Prostate gland (tissue), 2 donors: ENCODE data around the gene OLFM1. TPM values are rescaled to one million over a fixed set of nuclear protein-coding genes. Genes with fewer than 3 reads are reported as not detected.

Experiments
- DNase-seq: peaks from one replicate; pipeline ENCODE4 v3.0.0-alpha.2; 2019; ENCODE audit warnings: low spot score
- H3K27ac ChIP-seq, 2 donors: fragments of 200-600 bp; sonication (generic); 2 replicates each; pipeline ENCODE4 v1.5.1; 2017 to 2019
- H3K27me3 ChIP-seq: fragments of 200-600 bp; sonication (generic); replicated peaks from 2 replicates; pipeline ENCODE4 v1.5.1; 2019; ENCODE audit not compliant: insufficient read depth
- H3K36me3 ChIP-seq, 2 donors: fragments of 200-600 bp; sonication (generic); 1 replicate in 1 of 2; 2 replicates in 1 of 2; pipeline versions ENCODE4 v1.5.1 to v1.8.1; 2017 to 2019
- H3K4me1 ChIP-seq: fragments of 200-600 bp; sonication (generic); replicated peaks from 2 replicates; pipeline ENCODE4 v1.5.1; 2019
- H3K4me3 ChIP-seq, 2 donors: fragments of 200-600 bp; sonication (generic); 2 replicates each; pipeline ENCODE4 v1.5.1; 2017 to 2019
- H3K9me3 ChIP-seq: fragments of 200-600 bp; sonication (generic); 2 replicates; pipeline ENCODE4 v1.5.1; 2017
- POLR2A ChIP-seq: fragments of 450-650 bp; IDR thresholded peaks from one replicate; pipeline ENCODE4 v1.6.1; 2016; ENCODE audit warnings: antibody characterized with exemption, mild to moderate bottlenecking
- POLR2AphosphoS5 ChIP-seq: sonication (generic); formaldehyde crosslinking; IDR thresholded peaks from one replicate; pipeline ENCODE4 v1.6.1; 2017; ENCODE audit warnings: antibody characterized with exemption
- WGBS: methylation state at CpG from one replicate; pipeline ENCODE4 v1.1.5; 2018; 5-methylcytosine and 5-hydroxymethylcytosine counted together
- intact Hi-C: fragments of 100-400 bp; cut with DNase I; formaldehyde crosslinking; loops from one replicate; pipeline ENCODE4 v1.14.2; 2022
- total RNA-seq, 2 donors: library from RNA; depleted of rRNA; stranded (reverse); fragments of >200 nt; gene quantifications; one replicate each; pipeline ENCODE4 v1.1.0, GENCODE V29; 2016
- TF ChIP-seq, protein P1 (sequence below), 4 experiments: fragments of 200-600 bp in 2 of 4; fragments of 450-650 bp in 2 of 4; sonication (generic) in 2 of 4; IDR thresholded peaks; 1 replicate in 3 of 4; 2 replicates in 1 of 4; pipeline ENCODE4 v1.5.1; 2016 to 2019; ENCODE audit warnings: antibody characterized with exemption in 4 of 4, mild to moderate bottlenecking in 2 of 4, moderate library complexity in 2 of 4

The OLFM1 gene
- total RNA-seq, 2 donors from 2014 or later: 11.7 to 23.3 TPM

DNA sequence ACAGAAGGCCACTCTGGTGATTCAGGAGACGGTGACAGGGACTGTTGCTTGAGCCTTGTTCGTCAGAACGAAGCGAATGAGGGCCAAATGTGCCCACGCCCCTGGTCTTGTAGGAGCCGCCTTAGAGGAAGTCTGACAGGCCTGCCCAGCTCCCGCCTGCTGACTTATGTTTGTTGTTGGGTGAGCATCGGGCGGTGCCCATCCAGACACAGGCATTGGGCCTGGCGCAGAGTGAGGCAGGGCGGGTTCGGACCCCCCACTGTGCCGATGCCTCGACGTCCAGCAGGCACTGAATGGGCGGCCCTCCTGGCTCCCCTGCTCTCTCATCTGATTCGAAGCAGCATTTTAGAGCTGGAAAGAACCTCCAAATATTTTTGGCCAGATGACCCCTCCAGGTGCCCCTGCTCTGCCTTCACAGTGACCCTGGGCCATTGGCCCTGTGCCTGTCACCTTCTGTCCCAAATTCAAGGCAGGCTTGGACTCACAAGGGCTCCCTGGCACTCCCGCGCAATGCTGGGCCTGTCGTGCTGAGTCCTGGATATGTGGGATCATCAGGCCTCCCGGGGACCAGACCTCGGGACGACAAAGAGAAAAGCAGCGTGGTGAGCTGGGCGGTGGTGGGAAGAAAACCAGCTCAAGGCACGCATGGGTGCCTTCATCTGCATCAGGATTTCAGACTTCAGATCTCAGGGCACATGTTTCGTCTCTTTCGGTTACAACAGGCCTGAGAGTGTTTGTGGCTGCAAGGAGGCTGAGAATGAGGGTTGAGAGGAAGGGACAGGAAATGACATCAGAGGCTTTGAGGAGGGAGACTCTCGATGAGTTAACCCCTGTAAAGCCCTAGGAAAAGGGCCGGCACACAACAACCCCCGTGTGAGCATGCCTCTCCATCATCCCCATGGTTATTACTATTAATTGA lies 37.1 kb upstream of the OLFM1 start:
- no peak overlapping the region for H3K4me3 ChIP-seq
- intact Hi-C loops: no loop called here
- 81% methylated on average over 31 of the region's 31 CpGs for WGBS
- H3K36me3 ChIP-seq: no peaks in the 10 kb centered on the region
- H3K27me3 ChIP-seq: no peaks in the 10 kb centered on the region
- H3K4me1 ChIP-seq: no peaks in the 10 kb centered on the region
- no peak overlapping the region for H3K27ac ChIP-seq
- DNase-seq: no peak
- no peak for TF ChIP-seq POLR2AphosphoS5
- TF ChIP-seq, protein P1, sequence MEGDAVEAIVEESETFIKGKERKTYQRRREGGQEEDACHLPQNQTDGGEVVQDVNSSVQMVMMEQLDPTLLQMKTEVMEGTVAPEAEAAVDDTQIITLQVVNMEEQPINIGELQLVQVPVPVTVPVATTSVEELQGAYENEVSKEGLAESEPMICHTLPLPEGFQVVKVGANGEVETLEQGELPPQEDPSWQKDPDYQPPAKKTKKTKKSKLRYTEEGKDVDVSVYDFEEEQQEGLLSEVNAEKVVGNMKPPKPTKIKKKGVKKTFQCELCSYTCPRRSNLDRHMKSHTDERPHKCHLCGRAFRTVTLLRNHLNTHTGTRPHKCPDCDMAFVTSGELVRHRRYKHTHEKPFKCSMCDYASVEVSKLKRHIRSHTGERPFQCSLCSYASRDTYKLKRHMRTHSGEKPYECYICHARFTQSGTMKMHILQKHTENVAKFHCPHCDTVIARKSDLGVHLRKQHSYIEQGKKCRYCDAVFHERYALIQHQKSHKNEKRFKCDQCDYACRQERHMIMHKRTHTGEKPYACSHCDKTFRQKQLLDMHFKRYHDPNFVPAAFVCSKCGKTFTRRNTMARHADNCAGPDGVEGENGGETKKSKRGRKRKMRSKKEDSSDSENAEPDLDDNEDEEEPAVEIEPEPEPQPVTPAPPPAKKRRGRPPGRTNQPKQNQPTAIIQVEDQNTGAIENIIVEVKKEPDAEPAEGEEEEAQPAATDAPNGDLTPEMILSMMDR (IDR thresholded peaks at IDR 0.05): no peak
- TF ChIP-seq POLR2A: no peak
- H3K9me3 ChIP-seq: no peaks in the 10 kb centered on the region

DNA sequence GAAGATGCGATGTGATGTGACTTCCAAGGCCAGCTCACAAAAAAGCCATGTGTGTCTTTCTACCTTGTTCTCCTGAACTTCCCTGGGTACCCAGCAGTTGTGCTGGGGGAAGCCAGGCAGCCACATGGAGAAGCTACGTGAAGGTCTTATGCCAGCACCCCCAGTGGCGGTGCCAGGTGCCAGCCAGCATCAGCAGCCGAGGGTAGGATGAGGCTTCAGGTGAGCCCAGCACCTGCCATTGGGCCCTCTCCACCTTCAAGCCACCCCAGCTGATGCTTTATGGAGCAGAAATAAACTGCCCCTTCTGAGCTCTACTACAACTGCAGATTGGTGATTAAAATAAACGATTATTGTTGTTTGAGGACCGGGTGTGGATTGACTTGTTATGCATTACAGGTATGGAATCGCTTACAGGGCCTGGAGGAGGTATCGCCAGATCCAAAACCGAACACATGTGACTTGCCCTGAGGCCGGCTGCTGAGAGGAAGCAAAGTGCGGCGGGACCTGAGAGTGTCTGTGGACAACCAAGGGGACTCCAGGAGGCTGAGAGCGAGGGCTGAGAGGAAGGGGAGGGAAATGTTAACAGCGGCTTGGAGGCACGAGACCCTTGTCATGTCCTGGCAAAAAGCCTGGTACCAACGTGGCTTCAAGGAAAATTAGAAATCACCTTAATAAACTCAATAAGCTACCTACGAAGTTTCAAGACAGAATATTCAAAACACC lies 36.0 kb upstream of the OLFM1 start:
- TF ChIP-seq, protein P1 (IDR thresholded peaks at IDR 0.05): no peak
- TF ChIP-seq POLR2AphosphoS5 (no peak), POLR2A (no peak)

DNA sequence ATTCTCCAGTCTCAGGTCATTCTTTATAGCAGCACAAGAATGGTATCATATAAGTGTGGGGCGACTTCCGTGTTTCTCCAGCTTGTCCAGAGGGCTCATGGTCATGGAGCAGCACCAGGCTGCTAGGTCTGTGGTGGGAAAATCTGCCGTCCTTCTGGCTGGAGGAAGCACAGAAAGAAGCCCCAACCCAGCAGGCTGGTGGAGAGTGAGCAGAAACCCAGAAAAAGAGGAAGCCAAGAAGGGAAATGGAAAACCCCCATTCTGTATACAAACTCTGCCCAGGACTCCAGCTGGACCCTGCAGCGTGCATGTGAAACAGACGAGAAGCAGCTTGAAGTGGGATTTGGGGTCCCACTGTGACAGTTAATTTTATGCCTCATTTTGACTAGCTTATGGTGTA lies 34.3 kb upstream of the OLFM1 start:
- intact Hi-C loops: no loop called here
- H3K36me3 ChIP-seq: no peaks in the 10 kb centered on the region
- no peaks in the 10 kb centered on the region for H3K9me3 ChIP-seq
- no peak overlapping the region for H3K27ac ChIP-seq
- 87% methylated on average over 5 of the region's 5 CpGs for WGBS
- no peaks in the 10 kb centered on the region for H3K27me3 ChIP-seq
- DNase-seq: no peak
- no peaks in the 10 kb centered on the region for H3K4me1 ChIP-seq
- TF ChIP-seq POLR2AphosphoS5 (no peak), POLR2A (no peak)
- TF ChIP-seq, protein P1 (IDR thresholded peaks at IDR 0.05): no peak
- H3K4me3 ChIP-seq: no peak overlapping the region

More for the DNA sequence above, 36.0 kb upstream of the OLFM1 start:
- no peak overlapping the region for H3K27ac ChIP-seq
- no peaks in the 10 kb centered on the region for H3K36me3 ChIP-seq
- WGBS: 88% methylated on average over 17 of the region's 17 CpGs
- H3K27me3 ChIP-seq: no peaks in the 10 kb centered on the region
- intact Hi-C loops: no loop called here
- H3K4me1 ChIP-seq: no peaks in the 10 kb centered on the region
- no peak overlapping the region for H3K4me3 ChIP-seq
- no peak for DNase-seq
- no peaks in the 10 kb centered on the region for H3K9me3 ChIP-seq

DNA sequence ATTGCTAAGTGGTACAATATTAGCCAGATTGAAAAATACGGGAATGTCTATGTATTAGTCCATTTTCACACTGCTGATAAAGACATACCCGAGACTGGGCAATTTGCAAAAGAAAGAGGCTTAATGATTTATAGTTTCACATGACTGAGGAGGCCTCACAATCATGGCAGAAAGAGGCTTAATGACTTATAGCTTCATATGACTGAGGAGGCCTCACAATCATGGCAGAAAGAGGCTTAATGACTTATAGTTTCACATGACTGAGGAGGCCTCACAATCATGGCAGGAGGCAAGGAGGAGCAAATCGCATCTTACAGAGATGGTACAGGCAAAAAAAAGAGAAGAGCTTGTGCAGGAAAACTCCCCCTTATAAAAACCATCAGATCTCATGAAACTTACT lies 32.3 kb upstream of the OLFM1 start:
- Histone ChIP-seq H3K9me3 (no peaks in the 10 kb centered on the region), H3K36me3 (no peaks in the 10 kb centered on the region), H3K27me3 (no peaks in the 10 kb centered on the region), H3K4me3 (no peak overlapping the region), H3K27ac (no peak overlapping the region), H3K4me1 (no peaks in the 10 kb centered on the region)
- 89% methylated on average over 3 of the region's 3 CpGs for WGBS
- intact Hi-C loops: no loop called here
- no peak for TF ChIP-seq POLR2A
- TF ChIP-seq POLR2AphosphoS5: no peak
- TF ChIP-seq, protein P1 (IDR thresholded peaks at IDR 0.05): no peak
- DNase-seq: no peak
